Left renal cortex interstitium (tissue), 4 donors: ENCODE measurements around the gene MRPL16. TPM values are rescaled to one million over a fixed set of nuclear protein-coding genes. Genes with fewer than 3 reads are reported as not detected.
"Not testable (repeated sequence)": the region's sequence is repeated elsewhere in the genome, so short reads cannot be mapped to it uniquely, and the experiment has no call there.

Experiments used
- DNase-seq, 4 donors: peaks; one replicate each; pipeline ENCODE4 v3.0.0-alpha.2; 2013; ENCODE audit warnings: low read depth in 4 of 4, low spot score in 2 of 4, missing footprints in 1 of 4
- polyA plus RNA-seq, 4 donors: library from polyadenylated mRNA; unstranded; fragments of 120-200 nt; gene quantifications; one replicate each; pipeline ENCODE4 v1.2.1, GENCODE V29; 2013; ENCODE audit not compliant: insufficient read length in 4 of 4

The MRPL16 gene
- 10 to 100 TPM; 60.0 to 66.8 (median 61.6) TPM for polyA plus RNA-seq

GRCh38 chr11:59810189-59810910 lies at the start of gene MRPL16:
MRPL16 (minus strand) TSS chr11:59810778; CDS start chr11:59810658, 120 bp downstream.
- DNase-seq: peak; percentile 72 to 87 (median 80)

- DNase-seq: no peak
Measured at GRCh38 chr11:59859673-59860072, 49.1 kb upstream of the MRPL16 start.

GRCh38 chr11:59857439-59858434 lies 47.2 kb upstream of the MRPL16 start:
- DNase-seq: no peak

GRCh38 chr11:59854871-59855270 lies 44.3 kb upstream of the MRPL16 start:
- DNase-seq: no peak

GRCh38 chr11:59851416-59851815 lies 40.8 kb upstream of the MRPL16 start:
- not testable (repeated sequence) for DNase-seq

- not testable (repeated sequence) for DNase-seq
Measured at GRCh38 chr11:59849551-59849950, 39.0 kb upstream of the MRPL16 start.

GRCh38 chr11:59849129-59849528 lies 38.6 kb upstream of the MRPL16 start:
- no peak for DNase-seq

- not testable (repeated sequence) for DNase-seq
Measured at GRCh38 chr11:59848439-59848838, 37.9 kb upstream of the MRPL16 start.

GRCh38 chr11:59847626-59848025 lies 37.0 kb upstream of the MRPL16 start:
- DNase-seq: no peak

- DNase-seq: no peak
Measured at GRCh38 chr11:59846556-59846955, 36.0 kb upstream of the MRPL16 start.

- no peak for DNase-seq
Measured at GRCh38 chr11:59845399-59845798, 34.8 kb upstream of the MRPL16 start, which contains the start of gene CBLIF. CBLIF (minus strand) TSS chr11:59845499; CDS start chr11:59845453, 46 bp downstream.

GRCh38 chr11:59842316-59842715 lies 31.7 kb upstream of the MRPL16 start:
- no peak for DNase-seq

GRCh38 chr11:59841514-59841913 lies 30.9 kb upstream of the MRPL16 start:
- DNase-seq: no peak

GRCh38 chr11:59839615-59840014 lies 29.0 kb upstream of the MRPL16 start:
- DNase-seq: no peak

- no peak for DNase-seq
Measured at GRCh38 chr11:59833602-59834001, 23.0 kb upstream of the MRPL16 start.

GRCh38 chr11:59829358-59829757 lies 18.8 kb upstream of the MRPL16 start:
- no peak for DNase-seq

- DNase-seq: peak in 2 of 4 donors; percentile 4 to 8
Measured at GRCh38 chr11:59822989-59823566, 12.5 kb upstream of the MRPL16 start.

GRCh38 chr11:59818572-59818971 lies 8.0 kb upstream of the MRPL16 start:
- no peak for DNase-seq

- DNase-seq: not testable (repeated sequence)
Measured at GRCh38 chr11:59816434-59816833, 5.9 kb upstream of the MRPL16 start.

- no peak for DNase-seq
Measured at GRCh38 chr11:59815754-59816153, 5.2 kb upstream of the MRPL16 start.

GRCh38 chr11:59814021-59814420 lies 3.4 kb upstream of the MRPL16 start:
- DNase-seq: no peak
